ENCODE measurements around the gene CPPED1.

DNA sequence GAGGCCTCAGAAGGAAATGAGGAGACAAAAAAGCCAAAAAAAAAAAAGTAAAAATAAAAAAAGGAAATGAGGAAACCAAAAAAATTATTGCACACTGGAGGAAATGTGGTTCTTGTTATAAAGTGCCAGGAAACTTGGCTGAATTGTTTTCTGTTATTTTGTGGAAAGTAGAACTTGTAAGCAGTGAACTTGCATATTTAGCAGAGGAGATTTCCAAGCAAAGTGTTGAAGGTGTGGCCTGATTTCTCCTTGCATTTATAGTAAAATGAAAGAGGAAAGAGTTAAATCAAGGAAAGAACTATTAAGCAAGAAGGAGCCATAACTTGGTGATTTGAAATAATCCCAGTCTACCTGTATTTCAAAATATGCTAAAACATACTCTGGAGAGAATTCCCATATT is 34.1 kb upstream of the CPPED1 start:
- TF ChIP-seq, protein P1, sequence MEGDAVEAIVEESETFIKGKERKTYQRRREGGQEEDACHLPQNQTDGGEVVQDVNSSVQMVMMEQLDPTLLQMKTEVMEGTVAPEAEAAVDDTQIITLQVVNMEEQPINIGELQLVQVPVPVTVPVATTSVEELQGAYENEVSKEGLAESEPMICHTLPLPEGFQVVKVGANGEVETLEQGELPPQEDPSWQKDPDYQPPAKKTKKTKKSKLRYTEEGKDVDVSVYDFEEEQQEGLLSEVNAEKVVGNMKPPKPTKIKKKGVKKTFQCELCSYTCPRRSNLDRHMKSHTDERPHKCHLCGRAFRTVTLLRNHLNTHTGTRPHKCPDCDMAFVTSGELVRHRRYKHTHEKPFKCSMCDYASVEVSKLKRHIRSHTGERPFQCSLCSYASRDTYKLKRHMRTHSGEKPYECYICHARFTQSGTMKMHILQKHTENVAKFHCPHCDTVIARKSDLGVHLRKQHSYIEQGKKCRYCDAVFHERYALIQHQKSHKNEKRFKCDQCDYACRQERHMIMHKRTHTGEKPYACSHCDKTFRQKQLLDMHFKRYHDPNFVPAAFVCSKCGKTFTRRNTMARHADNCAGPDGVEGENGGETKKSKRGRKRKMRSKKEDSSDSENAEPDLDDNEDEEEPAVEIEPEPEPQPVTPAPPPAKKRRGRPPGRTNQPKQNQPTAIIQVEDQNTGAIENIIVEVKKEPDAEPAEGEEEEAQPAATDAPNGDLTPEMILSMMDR (IDR thresholded peaks at IDR 0.05) = no peak
- TF ChIP-seq POLR2A (IDR thresholded peaks at IDR 0.05) (no peak), EP300 (IDR thresholded peaks at IDR 0.05) (no peak)

All from gastroesophageal sphincter (tissue), 3 donors.